Measurements from ENCODE around the gene FLYWCH2. TPM values are rescaled to one million over a fixed set of nuclear protein-coding genes. Genes with fewer than 3 reads are reported as not detected.

Gene FLYWCH2
- total RNA-seq, 1 experiment from 2014 or later, result 88.4 TPM

- DNase-seq (ENCODE audit: low spot score), result no peak
These were observed 999 bp upstream of the FLYWCH2 start for GRCh38 chr16:2881783-2882649.

GRCh38 chr16:2883458-2883908 is 468 bp downstream of the FLYWCH2 start:
- no peak for DNase-seq (ENCODE audit: low spot score)

- peak; percentile 48 for DNase-seq (ENCODE audit: low spot score)
These were observed 1.0 kb downstream of the FLYWCH2 start for GRCh38 chr16:2884041-2884451.

- DNase-seq (ENCODE audit: low spot score), result no peak
These were observed 11.2 kb downstream of the FLYWCH2 start for GRCh38 chr16:2894231-2894630.

- peak; percentile 82 for DNase-seq (ENCODE audit: low spot score)
These were observed 12.8 kb downstream of the FLYWCH2 start for GRCh38 chr16:2895813-2896212.

- no peak for DNase-seq (ENCODE audit: low spot score)
These were observed 13.5 kb downstream of the FLYWCH2 start for GRCh38 chr16:2896480-2897010.

- DNase-seq (ENCODE audit: low spot score), result peak; percentile 43
These were observed 14.1 kb downstream of the FLYWCH2 start for GRCh38 chr16:2897110-2897509.

- no peak for DNase-seq (ENCODE audit: low spot score)
These were observed 16.0 kb downstream of the FLYWCH2 start for GRCh38 chr16:2898831-2899563.

GRCh38 chr16:2899564-2900072 is 16.6 kb downstream of the FLYWCH2 start:
- no peak for DNase-seq (ENCODE audit: low spot score)

GRCh38 chr16:2900526-2901075 is 17.6 kb downstream of the FLYWCH2 start:
- no peak for DNase-seq (ENCODE audit: low spot score)

GRCh38 chr16:2902337-2903130 is 19.5 kb downstream of the FLYWCH2 start:
- DNase-seq (ENCODE audit: low spot score), result no peak

GRCh38 chr16:2904100-2904921 is 21.3 kb downstream of the FLYWCH2 start:
- DNase-seq (ENCODE audit: low spot score), result peak; percentile 77

GRCh38 chr16:2904922-2905240 is 21.9 kb downstream of the FLYWCH2 start:
- DNase-seq (ENCODE audit: low spot score), result no peak

- peak; percentile 99 for DNase-seq (ENCODE audit: low spot score)
These were observed 22.4 kb downstream of the FLYWCH2 start for GRCh38 chr16:2905241-2905987.

GRCh38 chr16:2905988-2906387 is 23.0 kb downstream of the FLYWCH2 start:
- DNase-seq (ENCODE audit: low spot score), result no peak

GRCh38 chr16:2907084-2907753 is 24.2 kb downstream of the FLYWCH2 start:
- peak; percentile 53 for DNase-seq (ENCODE audit: low spot score)

GRCh38 chr16:2910441-2910969 is 27.5 kb downstream of the FLYWCH2 start:
- no peak for DNase-seq (ENCODE audit: low spot score)

- DNase-seq (ENCODE audit: low spot score), result peak; percentile 94
These were observed 28.8 kb downstream of the FLYWCH2 start, which contains the start of gene FLYWCH1 for GRCh38 chr16:2911638-2912329. FLYWCH1 (plus strand) TSS chr16:2911931; CDS start chr16:2929686, 17,755 bp downstream.

Measured in A172 (cell line).